HG02840 (cell line): ENCODE data around the gene TRIM24.
A peak's percentile ranks its signal among the peaks of the same experiment; 100 is the strongest.
"Not testable (repeated sequence)": the region's sequence is repeated elsewhere in the genome, so short reads cannot be mapped to it uniquely, and the experiment has no call there.

ENCODE experiments used
- ATAC-seq: cut with Tn5 transposase; IDR thresholded peaks from one replicate; pipeline ENCODE4 v1.9.1; 2021; ENCODE audit warnings: mild to moderate bottlenecking, moderate library complexity, moderate number of reproducible peaks; ENCODE audit not compliant: unreplicated experiment, low FRiP score

TRIM24 gene

GRCh38 chr7:138459413-138460175, 465 bp upstream of the TRIM24 start:
- ATAC-seq = peak; percentile 85

- ATAC-seq = peak; percentile 41
These were observed 869 bp downstream of the TRIM24 start for GRCh38 chr7:138460649-138461607.

- ATAC-seq = not testable (repeated sequence)
These were observed 3.2 kb downstream of the TRIM24 start for GRCh38 chr7:138463291-138463618.

GRCh38 chr7:138465046-138465445, 5.0 kb downstream of the TRIM24 start:
- no peak for ATAC-seq

GRCh38 chr7:138466069-138466756, 6.2 kb downstream of the TRIM24 start:
- peak; percentile 88 for ATAC-seq

- ATAC-seq = no peak
These were observed 8.4 kb downstream of the TRIM24 start for GRCh38 chr7:138468244-138469123.

GRCh38 chr7:138470391-138471157, 10.5 kb downstream of the TRIM24 start:
- no peak for ATAC-seq

- ATAC-seq = no peak
These were observed 12.4 kb downstream of the TRIM24 start for GRCh38 chr7:138472292-138473079.

GRCh38 chr7:138475377-138475776, 15.3 kb downstream of the TRIM24 start:
- no peak for ATAC-seq

- no peak for ATAC-seq
These were observed 17.1 kb downstream of the TRIM24 start for GRCh38 chr7:138477081-138477578.

- ATAC-seq = no peak
These were observed 17.5 kb downstream of the TRIM24 start for GRCh38 chr7:138477581-138477980.

- peak; percentile 64 for ATAC-seq
These were observed 18.4 kb downstream of the TRIM24 start for GRCh38 chr7:138478499-138478908.

GRCh38 chr7:138480527-138480926, 20.5 kb downstream of the TRIM24 start:
- no peak for ATAC-seq

- no peak for ATAC-seq
These were observed 21.7 kb downstream of the TRIM24 start for GRCh38 chr7:138481447-138482380.

GRCh38 chr7:138483531-138483930, 23.5 kb downstream of the TRIM24 start:
- no peak for ATAC-seq

GRCh38 chr7:138485508-138485907, 25.4 kb downstream of the TRIM24 start:
- not testable (repeated sequence) for ATAC-seq

- ATAC-seq = not testable (repeated sequence)
These were observed 29.1 kb downstream of the TRIM24 start for GRCh38 chr7:138489139-138489538.
